Naive B cell (primary cell): ENCODE results near the gene SRD5A1. TPM values are rescaled to one million over a fixed set of nuclear protein-coding genes. Genes with fewer than 3 reads are reported as not detected.

Experiments
- ATAC-seq, 2 donors: fragments of 150-1000 bp; cut with Tn5 transposase; 2 replicates each; pipeline ENCODE4 v1.10.0; 2021; ENCODE audit warnings: low read depth in 2 of 2, mild to moderate bottlenecking in 2 of 2, moderate library complexity in 2 of 2
- DNase-seq: peaks from one replicate; pipeline ENCODE4 v3.0.0; 2022
- H3K27ac Mint-ChIP-seq, 6 donors: one replicate each; pipeline ENCODE4 v1.8.0; 2020 to 2022; ENCODE audit warnings: mild to moderate bottlenecking in 6 of 6, mixed read lengths in 6 of 6, moderate library complexity in 5 of 6, inconsistent platforms in 2 of 6
- H3K27me3 Mint-ChIP-seq, 3 donors: one replicate each; pipeline ENCODE4 v1.8.0; 2021 to 2022; ENCODE audit warnings: mixed read lengths in 3 of 3, mild to moderate bottlenecking in 1 of 3
- H3K36me3 Mint-ChIP-seq, 2 donors: one replicate each; pipeline ENCODE4 v1.8.0; 2020 to 2022; ENCODE audit warnings: mixed read lengths in 2 of 2, inconsistent platforms in 1 of 2, mild to moderate bottlenecking in 1 of 2
- H3K4me1 Mint-ChIP-seq, 3 donors: one replicate each; pipeline ENCODE4 v1.8.0; 2020 to 2022; ENCODE audit warnings: mixed read lengths in 3 of 3, inconsistent platforms in 1 of 3, mild to moderate bottlenecking in 1 of 3, moderate library complexity in 1 of 3
- H3K4me3 Mint-ChIP-seq, 8 donors: one replicate each; pipeline ENCODE4 v1.8.0; 2020 to 2022; ENCODE audit warnings: mild to moderate bottlenecking in 8 of 8, mixed read lengths in 8 of 8, moderate library complexity in 8 of 8, inconsistent platforms in 2 of 8
- H3K9me3 Mint-ChIP-seq, 7 donors: one replicate each; pipeline ENCODE4 v1.8.0; 2020 to 2022; ENCODE audit warnings: mixed read lengths in 7 of 7, mild to moderate bottlenecking in 5 of 7, inconsistent platforms in 2 of 7, moderate library complexity in 1 of 7
- polyA plus RNA-seq, 6 donors: library from polyadenylated mRNA; unstranded; fragments of 300-500 nt; fragmentation: Illumina TruSeq; gene quantifications; one replicate each; pipeline ENCODE4 v1.2.3, GENCODE V29; 2021; ENCODE audit warnings: low read depth in 6 of 6

SRD5A1 gene
- polyA plus RNA-seq, 6 donors from 2014 or later, result 8.6 to 43.7 (median 13.3) TPM

DNA sequence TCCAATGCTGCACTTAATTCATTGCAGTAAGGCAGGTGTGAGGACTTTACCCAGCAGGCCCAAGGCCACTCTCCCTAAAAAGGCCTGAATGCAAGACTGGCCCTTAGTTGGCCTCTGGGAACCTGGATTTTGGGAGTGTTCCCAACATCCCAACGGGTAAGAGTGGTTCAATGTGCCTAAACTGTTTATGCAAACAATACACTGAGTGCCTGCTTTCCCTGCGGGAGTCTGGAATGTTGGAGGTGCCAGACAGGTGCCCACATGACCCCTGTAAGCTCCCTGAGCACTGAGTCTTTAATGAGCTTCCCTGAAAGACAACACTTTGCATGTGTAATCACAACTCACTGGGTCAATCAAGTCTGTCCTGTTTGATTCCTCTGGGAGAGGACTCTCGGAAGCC lies 37.8 kb upstream of the SRD5A1 start:
- H3K4me3 Mint-ChIP-seq, result no peak overlapping the region
- peaks cover 28 to 40% of the 10 kb centered on the region in 2 donors for H3K36me3 Mint-ChIP-seq
- DNase-seq (no peak), ATAC-seq (no peak)
- no peak overlapping the region for H3K27ac Mint-ChIP-seq
- peaks cover 0 to 4% (median 0%) of the 10 kb centered on the region in 7 donors for H3K9me3 Mint-ChIP-seq
- H3K4me1 Mint-ChIP-seq, result peaks cover 0 to 4% (median 0%) of the 10 kb centered on the region in 3 donors
- peaks cover 0 to 6% (median 0%) of the 10 kb centered on the region in 3 donors for H3K27me3 Mint-ChIP-seq

GRCh38 chr5:6596388-6596787 lies 36.9 kb upstream of the SRD5A1 start:
- H3K36me3 Mint-ChIP-seq, result peaks cover 38 to 50% of the 10 kb centered on the region in 2 donors
- ATAC-seq (no peak), DNase-seq (no peak)
- H3K4me3 Mint-ChIP-seq, result no peak overlapping the region
- H3K27me3 Mint-ChIP-seq, result peaks cover 0 to 5% (median 0%) of the 10 kb centered on the region in 3 donors
- no peak overlapping the region for H3K27ac Mint-ChIP-seq
- peaks cover 0 to 4% (median 0%) of the 10 kb centered on the region in 7 donors for H3K9me3 Mint-ChIP-seq
- H3K4me1 Mint-ChIP-seq, result peaks cover 0 to 4% (median 0%) of the 10 kb centered on the region in 3 donors

DNA sequence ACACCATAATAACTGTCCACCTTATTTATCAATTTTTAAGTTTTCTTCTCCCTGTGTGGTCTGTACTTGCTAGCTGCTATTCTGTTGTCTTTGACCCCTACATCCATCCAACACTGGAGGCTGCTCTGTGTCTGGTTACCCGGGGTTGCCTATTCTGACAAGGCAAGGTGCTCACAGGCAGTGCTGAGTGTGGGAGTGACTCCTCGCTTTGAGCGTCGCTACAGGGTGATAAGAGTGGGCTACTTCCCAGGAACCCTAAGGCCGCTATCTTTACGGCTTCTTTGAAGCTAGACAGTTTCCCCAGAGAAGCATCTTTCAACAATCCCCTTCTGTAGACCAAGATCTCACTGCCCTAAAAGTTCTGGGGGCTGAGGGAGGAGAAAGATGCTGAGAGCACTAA lies 35.7 kb upstream of the SRD5A1 start:
- Mint-ChIP-seq H3K27me3 (no peaks in the 10 kb centered on the region), H3K36me3 (peaks cover 49 to 58% of the 10 kb centered on the region in 2 donors), H3K9me3 (no peaks in the 10 kb centered on the region), H3K4me3 (no peak overlapping the region), H3K27ac (peak overlapping the region in 2 of 6 donors; percentile 27 to 49), H3K4me1 (no peaks in the 10 kb centered on the region)
- ATAC-seq (no peak), DNase-seq (no peak)

GRCh38 chr5:6598351-6598900 lies 34.8 kb upstream of the SRD5A1 start:
- Mint-ChIP-seq H3K9me3 (no peaks in the 10 kb centered on the region), H3K27me3 (no peaks in the 10 kb centered on the region), H3K36me3 (peaks cover 53 to 64% of the 10 kb centered on the region in 2 donors), H3K4me1 (no peaks in the 10 kb centered on the region), H3K27ac (peak overlapping the region in 1 of 6 donors; percentile 5), H3K4me3 (no peak overlapping the region)
- ATAC-seq (no peak), DNase-seq (no peak)

- peaks cover 59 to 75% of the 10 kb centered on the region in 2 donors for H3K36me3 Mint-ChIP-seq
- no peak overlapping the region for H3K27ac Mint-ChIP-seq
- ATAC-seq, result no peak
- H3K9me3 Mint-ChIP-seq, result no peaks in the 10 kb centered on the region
- no peak for DNase-seq
- no peaks in the 10 kb centered on the region for H3K27me3 Mint-ChIP-seq
- H3K4me1 Mint-ChIP-seq, result no peaks in the 10 kb centered on the region
- H3K4me3 Mint-ChIP-seq, result no peak overlapping the region
Observed at GRCh38 chr5:6599739-6600138, 33.5 kb upstream of the SRD5A1 start.

- Mint-ChIP-seq H3K4me1 (no peaks in the 10 kb centered on the region), H3K9me3 (no peaks in the 10 kb centered on the region), H3K27ac (peak overlapping the region in 1 of 6 donors; percentile 30), H3K27me3 (no peaks in the 10 kb centered on the region), H3K36me3 (peaks cover 69 to 74% of the 10 kb centered on the region in 2 donors), H3K4me3 (no peak overlapping the region)
- ATAC-seq, result no peak
- no peak for DNase-seq
Observed at GRCh38 chr5:6601271-6601670, 32.0 kb upstream of the SRD5A1 start.

- no peak for DNase-seq
- Mint-ChIP-seq H3K27me3 (no peaks in the 10 kb centered on the region), H3K4me1 (no peaks in the 10 kb centered on the region), H3K36me3 (peaks cover 65 to 74% of the 10 kb centered on the region in 2 donors), H3K9me3 (no peaks in the 10 kb centered on the region), H3K4me3 (no peak overlapping the region), H3K27ac (peak overlapping the region in 1 of 6 donors; percentile 30)
- ATAC-seq, result no peak
Observed at GRCh38 chr5:6601816-6602215, 31.4 kb upstream of the SRD5A1 start.

DNA sequence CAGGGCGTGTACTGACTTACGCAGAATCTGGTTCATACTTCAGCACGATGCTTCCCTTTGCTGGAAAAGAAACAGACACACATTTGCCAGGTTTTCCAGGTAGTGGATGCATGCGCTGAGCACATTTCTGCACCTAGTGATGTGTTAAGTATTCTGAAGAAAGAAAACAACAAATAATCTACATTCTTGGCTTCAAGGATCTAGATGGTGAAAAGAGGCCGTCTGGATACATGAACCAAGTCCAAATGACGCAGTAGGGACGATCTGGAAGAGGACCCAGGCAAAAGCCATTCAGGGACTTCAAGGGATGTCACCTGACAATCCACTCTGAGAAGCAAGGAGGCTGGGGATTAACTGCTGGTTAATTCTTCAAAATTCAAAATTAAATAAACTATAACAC lies 30.8 kb upstream of the SRD5A1 start:
- Mint-ChIP-seq H3K4me1 (no peaks in the 10 kb centered on the region), H3K27ac (peak overlapping the region in 2 of 6 donors; percentile 27 to 54), H3K36me3 (peaks cover 65 to 68% of the 10 kb centered on the region in 2 donors), H3K27me3 (no peaks in the 10 kb centered on the region), H3K4me3 (no peak overlapping the region), H3K9me3 (no peaks in the 10 kb centered on the region)
- no peak for DNase-seq
- ATAC-seq, result no peak

DNA sequence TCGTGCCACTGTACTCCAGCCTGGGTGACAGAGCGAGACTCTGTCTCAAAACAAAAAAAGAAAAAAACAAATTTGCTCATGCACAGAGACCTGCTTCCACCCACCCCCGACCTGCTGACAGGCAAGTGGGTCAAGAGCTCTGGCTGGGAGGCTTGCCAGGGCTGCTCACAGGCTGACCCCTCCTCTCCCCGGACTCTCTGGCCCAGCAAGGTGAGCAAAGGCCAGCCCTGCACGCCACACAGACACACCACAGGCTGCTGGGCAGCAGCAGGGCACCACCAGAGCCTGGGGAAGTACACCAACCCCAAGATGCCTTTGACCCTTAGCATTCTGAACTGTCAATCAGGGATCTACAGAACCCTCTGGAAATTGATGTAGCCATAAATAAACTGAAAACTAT lies 29.6 kb upstream of the SRD5A1 start:
- H3K27ac Mint-ChIP-seq, result no peak overlapping the region
- H3K4me1 Mint-ChIP-seq, result no peaks in the 10 kb centered on the region
- H3K36me3 Mint-ChIP-seq, result peaks cover 56 to 58% of the 10 kb centered on the region in 2 donors
- DNase-seq (no peak), ATAC-seq (no peak)
- H3K27me3 Mint-ChIP-seq, result no peaks in the 10 kb centered on the region
- H3K4me3 Mint-ChIP-seq, result no peak overlapping the region
- H3K9me3 Mint-ChIP-seq, result no peaks in the 10 kb centered on the region

GRCh38 chr5:6604341-6604740 lies 28.9 kb upstream of the SRD5A1 start:
- DNase-seq, result no peak
- no peaks in the 10 kb centered on the region for H3K27me3 Mint-ChIP-seq
- H3K9me3 Mint-ChIP-seq, result no peaks in the 10 kb centered on the region
- ATAC-seq, result no peak
- H3K4me3 Mint-ChIP-seq, result no peak overlapping the region
- H3K36me3 Mint-ChIP-seq, result peaks cover 53 to 56% of the 10 kb centered on the region in 2 donors
- H3K4me1 Mint-ChIP-seq, result no peaks in the 10 kb centered on the region
- H3K27ac Mint-ChIP-seq, result peak overlapping the region in 1 of 6 donors; percentile 29

DNA sequence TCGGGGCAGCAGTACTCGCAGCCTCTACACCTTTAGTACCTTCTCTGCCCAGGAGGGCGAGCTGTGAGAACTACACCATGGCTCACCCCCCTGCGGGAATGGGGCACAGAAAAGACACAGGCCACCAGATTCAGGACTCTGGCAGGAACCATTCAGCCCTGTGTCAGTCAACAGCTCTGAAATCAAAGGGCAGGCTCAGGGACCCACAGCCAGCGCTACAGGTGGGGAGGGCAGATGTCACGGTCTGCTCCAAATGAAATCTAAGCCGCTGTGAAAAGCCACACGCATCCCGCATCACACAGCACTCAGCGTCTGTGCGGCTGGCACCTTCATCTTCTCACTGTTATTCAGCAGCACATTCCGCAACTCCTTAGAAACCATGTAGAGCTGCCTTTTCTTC lies 28.3 kb upstream of the SRD5A1 start:
- Mint-ChIP-seq H3K36me3 (peaks cover 52 to 62% of the 10 kb centered on the region in 2 donors), H3K27me3 (no peaks in the 10 kb centered on the region), H3K9me3 (no peaks in the 10 kb centered on the region), H3K27ac (no peak overlapping the region), H3K4me1 (no peaks in the 10 kb centered on the region), H3K4me3 (no peak overlapping the region)
- no peak for DNase-seq
- no peak for ATAC-seq

DNA sequence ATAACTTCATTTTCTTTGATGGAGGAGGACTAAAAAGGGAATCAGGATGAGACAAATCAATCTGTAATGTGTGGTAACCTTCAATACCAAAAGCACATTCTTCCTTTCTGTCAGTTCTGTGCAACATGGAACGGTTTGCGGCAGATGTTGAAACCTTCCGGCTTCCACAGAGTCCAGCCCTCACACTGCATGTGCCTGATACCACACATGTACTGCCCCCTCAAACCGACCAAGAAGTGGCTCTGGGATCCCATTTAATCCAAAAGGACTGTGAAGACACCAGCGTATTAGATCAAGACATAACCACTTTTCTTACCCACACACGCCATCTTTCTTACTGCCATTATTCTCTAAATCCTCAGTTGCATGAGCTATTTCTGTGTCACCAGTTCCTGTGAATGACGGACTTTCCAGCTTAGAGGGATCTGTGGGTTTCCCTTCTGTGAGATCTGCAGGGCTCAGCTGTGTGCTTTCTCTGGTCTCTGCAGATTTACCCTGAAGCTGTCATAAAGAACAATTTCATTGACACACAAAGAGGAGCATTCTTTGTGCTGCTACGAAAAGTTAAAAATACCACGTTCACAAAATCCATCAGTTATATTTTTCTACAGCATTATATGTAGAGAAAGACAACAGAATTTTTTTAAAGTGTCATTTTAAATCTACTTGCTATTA lies 26.2 kb upstream of the SRD5A1 start:
- peaks cover 0 to 5% (median 3%) of the 10 kb centered on the region in 3 donors for H3K4me1 Mint-ChIP-seq
- no peaks in the 10 kb centered on the region for H3K27me3 Mint-ChIP-seq
- H3K36me3 Mint-ChIP-seq, result peaks cover 41 to 42% of the 10 kb centered on the region in 2 donors
- ATAC-seq (no peak), DNase-seq (no peak)
- H3K4me3 Mint-ChIP-seq, result no peak overlapping the region
- no peak overlapping the region for H3K27ac Mint-ChIP-seq
- H3K9me3 Mint-ChIP-seq, result no peaks in the 10 kb centered on the region

DNA sequence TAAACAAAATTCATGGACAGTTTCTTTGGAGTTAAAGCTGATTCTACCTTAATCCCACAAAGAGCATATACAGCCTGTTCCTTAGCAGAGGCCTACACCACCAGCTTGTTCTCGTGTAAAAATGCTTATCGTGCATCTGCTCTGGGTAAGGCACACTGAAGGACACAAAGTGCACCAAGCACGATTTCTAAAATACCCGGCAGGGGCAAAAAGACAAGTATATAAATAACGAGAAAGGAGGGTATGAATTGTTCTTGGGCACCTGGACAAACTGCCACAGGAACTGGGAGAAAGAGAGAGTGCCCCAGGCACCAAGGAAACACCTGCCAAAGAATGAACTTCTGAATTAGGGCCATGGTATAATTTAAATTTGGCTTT lies 25.7 kb upstream of the SRD5A1 start:
- Mint-ChIP-seq H3K4me3 (no peak overlapping the region), H3K4me1 (peaks cover 0 to 10% (median 3%) of the 10 kb centered on the region in 3 donors), H3K27ac (peak overlapping the region in 1 of 6 donors; percentile 87), H3K36me3 (peaks cover 37 to 41% of the 10 kb centered on the region in 2 donors), H3K9me3 (no peaks in the 10 kb centered on the region), H3K27me3 (no peaks in the 10 kb centered on the region)
- ATAC-seq (no peak), DNase-seq (no peak)

DNA sequence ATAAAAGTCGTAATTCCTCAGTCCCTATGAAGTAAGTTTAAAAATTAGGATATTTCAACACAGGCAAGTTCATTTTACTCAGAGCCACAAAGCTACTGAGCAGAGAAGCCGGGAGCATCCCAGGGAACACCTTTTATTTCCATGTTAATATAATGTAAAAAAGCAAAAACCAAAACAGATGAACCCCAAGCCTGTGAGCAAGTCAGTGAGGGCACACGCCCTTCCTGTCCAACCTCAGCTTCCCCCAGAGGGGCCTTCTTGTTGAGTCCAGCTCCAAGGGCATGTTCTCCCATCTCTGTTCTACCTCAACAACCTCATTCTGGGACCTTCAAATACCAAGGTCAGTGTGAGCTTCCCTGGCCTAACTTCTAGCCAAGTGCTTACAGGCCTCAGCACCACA lies 25.2 kb upstream of the SRD5A1 start:
- DNase-seq (no peak), ATAC-seq (no peak)
- Mint-ChIP-seq H3K9me3 (no peaks in the 10 kb centered on the region), H3K4me1 (peaks cover 0 to 11% (median 3%) of the 10 kb centered on the region in 3 donors), H3K36me3 (peaks cover 32 to 37% of the 10 kb centered on the region in 2 donors), H3K27ac (no peak overlapping the region), H3K4me3 (no peak overlapping the region), H3K27me3 (no peaks in the 10 kb centered on the region)
